ENCODE results near the gene CCNA1. TPM values are rescaled to one million over a fixed set of nuclear protein-coding genes. Genes with fewer than 3 reads are reported as not detected.
A peak's percentile ranks its signal among the peaks of the same experiment; 100 is the strongest.

The CCNA1 gene
- 0.85 TPM for total RNA-seq

DNA sequence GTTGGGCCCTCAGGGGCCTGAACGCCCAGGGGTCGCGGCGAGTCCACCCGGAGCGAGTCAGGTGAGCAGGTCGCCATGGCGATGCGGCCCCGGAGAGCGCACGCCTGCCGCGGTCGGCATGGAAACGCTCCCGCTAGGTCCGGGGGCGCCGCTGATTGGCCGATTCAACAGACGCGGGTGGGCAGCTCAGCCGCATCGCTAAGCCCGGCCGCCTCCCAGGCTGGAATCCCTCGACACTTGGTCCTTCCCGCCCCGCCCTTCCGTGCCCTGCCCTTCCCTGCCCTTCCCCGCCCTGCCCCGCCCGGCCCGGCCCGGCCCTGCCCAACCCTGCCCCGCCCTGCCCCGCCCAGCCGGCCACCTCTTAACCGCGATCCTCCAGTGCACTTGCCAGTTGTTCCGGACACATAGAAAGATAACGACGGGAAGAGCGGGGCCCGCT is at the start of gene CCNA1:
Gene CCNA1 (plus strand): TSS at position 390 of the 439 bp plus-strand sequence. CDS start 562 bp downstream, outside the sequence.
- DNase-seq (ENCODE audit: low spot score) (peak; percentile 60), ATAC-seq (peak; percentile 79)
- intact Hi-C loops (cut with DNase I): no loop called here

DNA sequence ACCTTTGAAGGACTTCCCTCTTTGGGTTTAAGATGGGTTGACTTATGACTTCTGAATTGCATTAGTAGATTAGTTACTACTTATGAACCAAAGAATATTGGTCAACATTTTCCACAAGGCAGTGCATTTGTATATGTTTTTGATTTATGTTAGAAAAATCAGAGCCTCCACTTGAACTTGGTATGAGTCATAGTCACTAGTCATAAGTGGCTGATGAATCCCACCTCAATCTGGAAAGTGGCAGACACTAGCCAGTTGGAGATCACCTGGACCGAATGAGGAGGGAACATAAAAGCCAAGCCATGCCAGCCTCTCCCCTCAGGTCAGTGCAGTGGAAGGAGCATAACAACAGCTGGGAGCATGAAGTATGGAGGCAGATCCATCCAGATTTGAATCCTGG is 46.8 kb upstream of the CCNA1 start:
- intact Hi-C loops (cut with DNase I): no loop called here
- no peak for DNase-seq (ENCODE audit: low spot score)
- ATAC-seq: no peak

DNA sequence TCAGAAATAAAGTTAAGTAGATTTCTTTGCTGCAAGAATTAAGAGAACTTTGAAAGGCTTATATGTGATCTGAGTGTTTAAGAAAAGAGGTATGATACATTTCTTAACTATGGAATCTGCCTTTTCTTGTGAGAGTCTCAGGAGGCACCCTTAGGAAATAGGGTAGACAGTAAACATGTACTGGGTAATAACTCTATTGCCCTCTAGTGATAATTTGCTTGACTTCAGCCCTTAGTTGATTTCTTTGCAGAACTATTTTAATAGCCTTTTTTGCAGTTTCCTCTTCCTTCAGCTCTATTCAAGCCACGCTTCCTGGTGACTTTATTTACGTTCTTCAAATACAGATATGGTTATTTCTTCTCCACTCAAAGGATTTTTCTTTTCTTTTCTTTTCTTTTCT is 37.0 kb upstream of the CCNA1 start:
- DNase-seq (ENCODE audit: low spot score) (no peak), ATAC-seq (peak; percentile 96)
- intact Hi-C loops (cut with DNase I): no loop called here

DNA sequence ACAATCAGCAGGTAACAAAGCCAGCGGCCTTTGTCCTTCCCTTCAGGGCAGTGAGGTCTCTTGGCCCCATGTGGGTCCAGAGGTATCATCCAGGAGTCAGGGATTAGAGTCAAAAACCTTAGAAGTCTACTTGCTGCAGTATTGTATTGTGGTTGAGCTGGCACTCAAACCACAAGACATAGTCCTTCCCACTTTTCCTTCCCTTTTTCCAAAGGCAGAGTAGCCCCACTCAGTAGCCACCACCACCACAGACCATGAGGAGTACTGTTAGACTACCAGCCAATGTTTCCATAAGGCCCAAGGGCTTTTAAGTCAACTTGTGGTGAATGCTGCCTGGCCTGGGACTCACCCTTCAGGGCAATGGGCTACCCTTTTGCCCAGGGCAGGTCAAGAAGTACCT is 27.1 kb upstream of the CCNA1 start:
- ATAC-seq: no peak
- intact Hi-C loops (cut with DNase I): no loop called here
- no peak for DNase-seq (ENCODE audit: low spot score)

DNA sequence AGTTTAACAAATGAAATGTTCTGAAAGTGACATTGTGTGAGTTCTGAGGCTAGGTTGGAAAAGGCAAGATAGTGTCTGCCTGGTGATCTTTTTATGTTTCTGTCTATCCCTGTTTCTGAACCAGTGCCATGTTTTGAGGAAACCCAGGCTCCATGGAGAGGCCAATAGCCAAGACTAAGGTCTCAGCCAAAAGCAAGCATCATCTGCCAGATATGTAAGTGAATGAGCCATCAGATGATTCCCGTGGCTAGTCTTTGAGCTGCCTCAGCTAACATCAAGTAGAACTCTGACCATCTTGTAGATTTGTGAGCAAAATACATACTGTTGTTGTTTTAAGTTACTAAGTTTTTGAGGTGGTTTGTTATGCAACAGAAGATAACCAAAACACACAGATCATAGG is 19.6 kb upstream of the CCNA1 start:
- DNase-seq (ENCODE audit: low spot score) (no peak), ATAC-seq (peak; percentile 20)
- intact Hi-C loops (cut with DNase I): no loop called here

DNA sequence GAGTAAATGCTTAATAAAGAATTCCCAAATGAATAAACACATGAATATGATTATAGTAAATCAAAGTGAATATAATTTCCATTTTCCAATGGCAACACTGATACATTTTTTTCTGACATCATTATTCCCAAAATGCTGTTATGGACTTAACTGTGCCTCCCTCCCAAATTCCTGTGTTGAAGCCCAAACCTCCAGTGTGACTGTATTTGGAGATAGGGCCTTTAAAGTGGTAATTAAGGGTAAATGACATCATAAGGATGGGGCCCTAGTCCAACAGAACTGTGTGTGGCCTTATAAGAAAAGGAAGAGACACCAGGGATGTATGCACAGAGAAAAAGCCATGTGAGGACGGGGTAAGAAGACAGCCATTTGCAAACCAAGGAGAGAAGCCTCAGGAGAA is 19.1 kb upstream of the CCNA1 start:
- intact Hi-C loops (cut with DNase I): no loop called here
- ATAC-seq: no peak

DNA sequence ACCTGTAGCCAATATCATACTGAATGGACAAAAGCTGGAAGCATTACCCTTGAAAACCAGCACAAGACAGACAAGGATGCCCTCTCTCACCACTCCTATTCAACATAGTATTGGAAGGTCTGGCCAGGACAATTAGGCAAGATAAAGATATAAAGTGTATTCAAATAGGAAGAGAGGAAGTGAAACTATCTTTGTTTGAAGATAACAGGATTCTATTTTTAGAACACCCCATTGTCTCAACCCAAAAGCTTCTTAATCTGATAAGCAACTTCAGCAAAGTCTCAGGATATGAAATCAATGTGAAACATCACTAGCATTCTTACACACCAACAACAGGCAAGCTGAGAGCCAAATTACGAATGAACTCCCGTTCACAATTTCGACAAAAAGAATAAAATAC is 17.8 kb upstream of the CCNA1 start:
- intact Hi-C loops (cut with DNase I): no loop called here
- ATAC-seq (no peak), DNase-seq (ENCODE audit: low spot score) (no peak)

More for the DNA sequence above, 19.1 kb upstream of the CCNA1 start:
- no peak for DNase-seq (ENCODE audit: low spot score)

DNA sequence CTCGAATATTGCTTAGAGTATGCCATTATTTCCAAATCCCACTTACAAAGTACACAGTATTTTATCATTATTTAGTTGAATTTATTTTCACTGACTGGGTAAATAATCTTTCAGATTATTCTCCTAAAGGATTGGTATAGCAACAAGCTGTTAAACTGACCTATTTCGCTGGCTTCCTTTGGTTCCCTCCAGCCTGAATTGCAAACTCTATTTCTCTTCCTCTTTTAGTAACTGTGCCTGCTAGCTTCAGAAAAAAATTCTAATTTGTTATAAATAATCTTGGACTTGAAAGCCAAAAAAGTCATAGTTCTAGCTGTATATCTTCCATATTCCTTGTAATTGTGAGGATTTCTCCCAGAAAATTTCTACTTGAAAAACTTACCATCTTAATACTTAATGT is 15.0 kb upstream of the CCNA1 start:
- intact Hi-C loops (cut with DNase I): no loop called here
- no peak for DNase-seq (ENCODE audit: low spot score)
- no peak for ATAC-seq

DNA sequence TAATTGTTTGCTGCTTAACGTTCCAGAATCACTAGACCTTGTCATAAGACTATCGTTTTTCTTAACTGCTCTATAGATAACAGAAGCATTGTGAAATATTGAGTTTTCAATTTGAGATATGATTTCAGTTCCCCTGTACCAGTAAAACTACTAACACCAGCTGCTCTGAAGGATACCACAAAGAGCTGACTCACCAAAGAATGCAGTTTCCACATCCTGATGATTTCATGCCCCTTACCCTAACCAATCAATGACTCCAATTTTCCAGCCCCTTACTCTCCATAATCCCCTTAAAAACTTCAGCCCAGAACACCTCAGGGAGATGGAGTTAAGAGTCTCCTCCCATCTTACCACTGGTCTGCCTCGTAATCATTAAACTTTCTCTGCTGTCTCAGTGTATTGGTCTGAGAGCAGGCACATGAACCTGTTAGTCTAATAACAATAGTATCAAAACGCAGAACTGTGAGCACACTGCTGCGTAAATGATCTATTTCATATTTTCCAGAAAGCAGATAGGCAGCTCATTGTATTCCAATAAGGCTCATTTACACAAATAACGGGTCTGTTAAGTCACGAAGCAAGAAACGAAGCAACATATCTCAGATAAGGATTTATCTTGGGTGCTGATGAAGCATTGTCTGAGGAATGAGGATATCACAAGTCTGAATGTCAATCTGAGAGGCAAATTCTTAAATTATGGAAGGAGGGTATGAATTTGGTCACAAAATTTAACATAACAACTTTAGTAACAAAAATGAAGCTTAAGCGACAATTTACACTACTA is 14.1 kb upstream of the CCNA1 start:
- intact Hi-C loops (cut with DNase I): no loop called here
- peak; percentile 41 for ATAC-seq

DNA sequence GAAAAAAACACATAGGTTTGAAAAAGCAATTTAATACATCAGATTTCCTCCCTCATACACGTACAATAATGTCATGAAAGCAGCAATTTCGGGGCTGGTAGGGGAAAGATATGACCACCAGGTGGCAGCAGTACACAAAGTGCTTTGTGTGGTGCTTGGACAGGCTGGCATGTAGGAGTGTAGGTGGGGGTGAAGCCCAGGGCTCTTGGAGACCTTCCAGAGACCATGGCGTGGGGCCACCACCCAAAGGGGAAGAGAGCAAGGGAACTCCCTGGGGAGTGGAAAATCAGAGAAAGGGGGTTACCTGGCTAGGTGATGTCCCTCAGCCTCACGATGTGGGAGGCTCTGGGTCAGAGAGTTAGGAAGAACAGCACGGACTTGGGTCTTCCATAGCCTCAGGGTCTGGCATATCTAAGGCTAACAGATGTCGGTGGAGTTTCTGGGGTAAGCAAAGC is 11.8 kb upstream of the CCNA1 start:
- ATAC-seq (peak; percentile 88), DNase-seq (ENCODE audit: low spot score) (peak; percentile 86)
- intact Hi-C loops (cut with DNase I): loop anchor here (10.0 kb wide), 1 partner anchor 314 kb away; no protein-coding TSS in a partner anchor

More for the DNA sequence above, 14.1 kb upstream of the CCNA1 start:
- DNase-seq (ENCODE audit: low spot score): no peak

DNA sequence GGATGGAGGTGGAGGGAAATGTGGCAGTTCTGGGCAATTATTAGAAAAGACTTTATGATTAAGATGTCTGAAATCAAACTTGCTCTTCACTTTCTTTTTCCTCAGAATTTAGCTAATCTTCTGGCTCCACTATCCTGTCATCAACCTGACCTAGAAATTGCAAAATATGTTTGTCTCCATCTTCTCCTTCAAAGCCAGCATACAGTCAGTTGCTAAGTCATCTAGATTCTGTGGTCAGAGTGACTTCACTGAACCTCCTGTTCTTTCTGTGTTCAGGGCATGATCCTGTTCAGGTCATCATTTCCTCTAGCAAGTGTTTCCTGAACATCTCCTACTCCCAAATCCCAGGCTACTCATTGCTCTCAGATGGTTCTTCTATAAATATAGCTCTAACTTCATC is 10.8 kb upstream of the CCNA1 start:
- DNase-seq (ENCODE audit: low spot score): no peak
- peak; percentile 71 for ATAC-seq
- intact Hi-C loops (cut with DNase I): loop anchor here (10.0 kb wide), 1 partner anchor 313 kb away; no protein-coding TSS in a partner anchor

DNA sequence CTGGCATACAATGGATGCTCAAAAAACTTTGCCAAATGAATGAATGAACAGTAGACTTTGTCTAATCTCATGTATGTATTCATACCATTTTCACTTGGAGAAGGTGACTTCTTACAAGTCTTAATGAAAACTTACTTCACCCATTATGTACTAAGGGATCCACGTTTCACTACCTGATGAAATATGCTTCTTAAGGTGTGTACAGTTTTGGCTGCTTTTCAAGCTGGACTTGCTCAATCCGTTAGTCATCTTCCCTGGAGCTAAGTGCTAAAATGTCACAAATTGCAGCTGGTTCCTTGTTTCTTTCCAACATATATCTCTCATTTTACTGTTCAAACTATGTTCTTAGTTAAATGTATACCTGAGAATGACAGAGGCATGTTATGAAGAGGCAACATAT is 4.2 kb upstream of the CCNA1 start:
- DNase-seq (ENCODE audit: low spot score): no peak
- no peak for ATAC-seq
- intact Hi-C loops (cut with DNase I): loop anchor here (10.0 kb wide), 1 partner anchor 307 kb away; no protein-coding TSS in a partner anchor

DNA sequence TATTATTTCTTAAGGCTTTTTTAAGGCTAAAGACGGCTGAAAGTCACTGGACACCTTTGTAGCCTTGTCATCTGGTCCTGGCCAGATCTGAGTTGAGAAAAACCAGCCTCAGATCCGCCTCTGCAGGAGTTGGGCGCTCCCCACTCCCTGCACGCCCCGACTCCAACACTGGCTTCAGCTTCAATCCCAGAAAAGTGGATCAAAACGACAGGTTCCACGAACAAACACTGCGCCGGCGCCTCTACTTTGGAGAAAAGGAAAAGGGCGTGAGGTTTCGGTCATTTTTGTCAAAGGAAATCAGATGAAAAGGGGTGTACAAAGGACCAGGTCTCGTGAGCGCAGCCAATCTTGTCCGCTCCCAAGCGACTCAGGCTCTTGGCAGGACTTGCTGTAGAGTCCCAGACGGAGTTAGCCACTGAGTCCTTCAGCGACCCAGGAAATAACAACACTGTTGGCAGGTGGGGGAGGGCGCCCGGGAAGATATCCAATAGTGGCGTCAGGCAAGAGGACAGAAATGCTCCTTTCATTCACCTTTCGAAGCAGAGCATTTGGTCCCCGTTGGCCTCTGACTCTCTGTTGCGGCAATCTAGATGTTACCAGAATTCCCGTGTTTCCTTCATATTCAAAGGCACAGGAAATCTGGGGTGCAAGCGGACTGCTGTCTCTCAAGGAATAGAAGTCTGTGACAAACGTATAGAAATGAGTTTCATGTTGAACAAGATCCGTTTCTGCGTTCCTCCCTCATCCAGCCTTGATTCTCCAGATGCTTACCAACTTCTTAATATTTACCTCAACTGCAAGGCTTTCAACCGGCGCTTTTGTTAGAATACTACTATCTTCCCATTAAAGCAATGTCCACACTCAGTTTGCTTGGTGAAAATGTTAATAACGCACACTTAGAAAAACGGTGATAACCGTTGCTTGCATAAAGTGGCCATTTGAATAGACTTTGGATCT is 1.8 kb upstream of the CCNA1 start:
- DNase-seq (ENCODE audit: low spot score) (no peak), ATAC-seq (no peak)
- intact Hi-C loops (cut with DNase I): no loop called here

DNA sequence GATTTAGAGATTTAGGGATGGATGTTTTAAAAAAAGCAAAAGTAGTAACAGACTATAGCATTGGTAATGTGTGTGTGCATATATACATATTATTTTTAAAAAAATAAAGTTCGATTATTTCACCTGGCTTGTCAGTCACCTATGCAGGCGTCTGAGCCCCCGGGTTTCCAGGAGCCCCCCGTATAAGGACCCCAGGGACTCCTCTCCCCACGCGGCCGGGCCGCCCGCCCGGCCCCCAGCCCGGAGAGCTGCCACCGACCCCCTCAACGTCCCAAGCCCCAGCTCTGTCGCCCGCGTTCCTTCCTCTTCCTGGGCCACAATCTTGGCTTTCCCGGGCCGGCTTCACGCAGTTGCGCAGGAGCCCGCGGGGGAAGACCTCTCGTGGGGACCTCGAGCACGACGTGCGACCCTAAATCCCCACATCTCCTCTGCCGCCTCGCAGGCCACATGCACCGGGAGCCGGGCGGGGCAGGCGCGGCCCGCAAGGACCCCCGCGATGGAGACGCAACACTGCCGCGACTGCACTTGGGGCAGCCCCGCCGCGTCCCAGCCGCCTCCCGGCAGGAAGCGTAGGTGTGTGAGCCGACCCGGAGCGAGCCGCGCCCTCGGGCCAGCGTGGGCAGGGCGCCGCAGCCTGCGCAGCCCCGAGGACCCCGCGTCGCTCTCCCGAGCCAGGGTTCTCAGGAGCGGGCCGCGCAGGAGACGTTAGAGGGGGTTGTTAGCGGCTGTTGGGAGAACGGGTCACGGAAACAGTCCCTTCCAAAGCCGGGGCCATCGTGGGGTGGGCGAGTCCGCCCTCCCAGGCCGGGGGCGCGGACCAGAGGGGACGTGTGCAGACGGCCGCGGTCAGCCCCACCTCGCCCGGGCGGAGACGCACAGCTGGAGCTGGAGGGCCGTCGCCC is 840 bp upstream of the CCNA1 start:
- peak; percentile 51 for ATAC-seq
- intact Hi-C loops (cut with DNase I): no loop called here
- DNase-seq (ENCODE audit: low spot score): no peak

DNA sequence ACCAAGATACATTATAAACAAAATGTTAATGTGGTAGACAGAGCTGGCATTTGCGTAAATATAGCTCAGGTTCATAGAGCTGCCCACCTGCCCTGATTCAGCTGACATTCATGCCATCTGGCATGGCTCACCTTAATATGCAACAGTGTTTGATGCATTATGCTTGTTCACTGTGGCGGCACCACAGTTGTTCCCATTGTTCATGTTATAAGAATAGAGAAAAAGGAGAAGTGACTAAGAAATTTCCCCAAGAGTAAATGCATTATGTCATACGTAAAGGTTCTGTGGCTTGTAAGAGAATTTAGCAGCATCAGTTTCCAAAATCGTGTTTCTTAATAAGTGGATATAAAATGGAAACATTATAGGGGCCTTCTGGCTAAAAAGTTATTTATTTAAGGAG is 4.5 kb downstream of the CCNA1 start:
- ATAC-seq (no peak), DNase-seq (ENCODE audit: low spot score) (no peak)
- intact Hi-C loops (cut with DNase I): no loop called here

DNA sequence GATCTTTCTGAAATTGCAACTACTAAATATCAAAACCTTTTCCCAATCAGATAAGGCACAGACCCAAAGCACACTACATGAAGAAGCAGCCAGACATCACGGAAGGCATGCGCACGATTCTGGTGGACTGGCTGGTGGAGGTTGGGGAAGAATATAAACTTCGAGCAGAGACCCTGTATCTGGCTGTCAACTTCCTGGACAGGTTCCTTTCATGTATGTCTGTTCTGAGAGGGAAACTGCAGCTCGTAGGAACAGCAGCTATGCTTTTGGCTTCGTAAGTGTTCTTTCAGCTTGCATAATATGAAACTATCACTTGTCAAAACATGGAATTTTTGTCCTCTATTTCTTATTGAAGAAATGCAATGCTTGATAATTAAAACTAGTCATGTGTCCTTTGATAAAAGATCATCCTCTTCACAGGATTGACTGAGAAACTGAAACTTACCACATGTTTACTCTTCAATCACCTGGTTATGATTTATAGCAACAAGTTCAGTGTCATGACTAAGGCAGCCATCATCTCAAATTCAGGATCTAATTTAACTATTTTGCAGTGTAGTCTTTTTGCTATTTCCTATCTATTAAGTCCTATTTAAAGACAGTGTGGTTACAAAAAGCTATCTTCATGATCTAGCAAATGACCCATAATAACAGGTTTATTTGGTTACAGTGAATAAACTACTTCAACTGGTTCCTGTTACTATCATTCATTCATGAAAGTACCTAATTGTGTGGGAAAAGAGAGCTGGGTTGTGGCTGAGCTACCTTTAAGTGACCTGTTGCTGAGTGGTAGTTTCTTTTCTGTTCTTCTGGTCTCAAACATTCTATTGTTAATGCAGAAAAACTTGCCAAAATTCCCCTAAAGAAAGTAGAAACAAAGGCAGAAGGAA is 6.5 kb downstream of the CCNA1 start:
- DNase-seq (ENCODE audit: low spot score): no peak
- ATAC-seq: no peak
- intact Hi-C loops (cut with DNase I): no loop called here

DNA sequence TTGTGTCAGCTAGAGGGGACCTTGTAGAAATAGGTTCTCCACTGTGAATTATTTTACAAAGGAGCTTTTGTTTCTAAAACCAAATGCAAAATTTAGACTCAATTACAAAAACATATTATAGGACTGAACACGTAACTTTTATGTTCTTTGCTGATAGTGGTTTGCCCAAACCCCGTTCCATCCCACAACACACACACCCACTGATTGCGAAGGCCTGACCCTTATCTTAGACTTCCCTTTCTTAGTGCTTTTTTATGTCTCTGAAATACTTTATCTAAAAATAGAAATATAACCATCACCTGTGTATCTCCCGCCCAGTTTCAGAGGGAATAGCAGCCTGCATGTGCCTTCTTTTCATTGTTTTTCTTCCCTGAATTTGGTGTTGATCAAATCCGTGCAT is 13.0 kb downstream of the CCNA1 start:
- no peak for ATAC-seq
- no peak for DNase-seq (ENCODE audit: low spot score)
- intact Hi-C loops (cut with DNase I): no loop called here

DNA sequence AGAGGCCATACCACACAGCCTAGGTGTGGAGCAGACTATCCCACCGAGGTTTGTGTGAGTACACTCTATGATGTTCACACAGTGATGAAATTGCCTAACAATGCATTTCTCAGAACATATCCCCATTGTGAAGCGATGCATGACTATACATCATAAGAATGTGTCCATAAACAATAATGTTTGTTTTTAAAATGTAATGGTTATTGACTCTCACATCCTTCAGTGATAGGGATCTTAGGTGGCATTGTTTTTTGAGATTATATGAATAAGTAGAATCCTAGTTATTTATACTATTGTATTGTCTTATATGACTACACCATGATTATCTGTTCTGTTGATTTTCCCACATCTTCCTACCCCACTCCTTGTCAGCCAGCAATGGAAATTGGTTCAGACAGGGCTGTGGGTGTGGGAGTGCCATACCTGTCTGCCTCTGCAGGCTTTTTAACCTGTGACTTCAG is 13.6 kb downstream of the CCNA1 start:
- DNase-seq (ENCODE audit: low spot score): no peak
- intact Hi-C loops (cut with DNase I): no loop called here

More for the DNA sequence above, 13.6 kb downstream of the CCNA1 start:
- no peak for ATAC-seq
